Activated CD4-positive, alpha-beta T cell treated with anti-CD3 and anti-CD28 coated beads for 24 hours (primary cell): ENCODE results near the gene ZNF487.
"Not testable (repeated sequence)": the region's sequence is repeated elsewhere in the genome, so short reads cannot be mapped to it uniquely, and the experiment has no call there.

Source experiments
- DNase-seq, 2 donors: peaks; one replicate each; pipeline ENCODE4 v3.0.0-alpha.2; 2020; ENCODE audit warnings: low read depth in 2 of 2

Gene ZNF487

GRCh38 chr10:43437141-43437870 lies 395 bp downstream of the ZNF487 start:
- DNase-seq, result no peak

GRCh38 chr10:43440463-43441134 lies 3.7 kb downstream of the ZNF487 start:
- no peak for DNase-seq

- DNase-seq, result no peak
These were observed 7.4 kb downstream of the ZNF487 start for GRCh38 chr10:43444323-43444722.

DNA sequence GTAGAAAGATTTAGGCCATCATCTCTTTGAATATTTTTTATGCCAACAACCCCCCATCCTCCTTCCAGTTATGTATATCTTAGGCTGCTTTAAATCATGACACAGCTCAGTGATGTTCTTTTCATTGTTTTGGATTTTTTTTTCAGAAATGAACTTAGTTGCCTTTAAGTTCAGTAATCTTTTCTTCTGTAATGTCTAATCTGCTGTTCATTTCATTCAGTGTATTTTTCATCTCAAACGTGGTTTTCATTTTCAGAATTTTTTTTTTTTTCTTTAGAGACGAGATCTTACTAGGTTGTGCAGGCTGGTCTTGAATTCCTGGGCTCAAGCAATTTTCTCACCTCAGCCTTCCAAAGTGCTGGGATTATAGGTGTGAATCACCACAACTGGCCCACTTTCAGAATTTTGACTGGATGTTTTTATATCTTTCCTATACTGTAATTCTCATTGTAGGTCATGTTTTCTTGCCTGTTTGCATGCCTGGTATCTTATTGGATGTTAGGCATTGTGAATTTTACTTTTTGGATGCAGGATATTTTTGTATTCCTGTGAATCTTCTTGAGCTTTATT lies 8.1 kb downstream of the ZNF487 start:
- no peak for DNase-seq

DNA sequence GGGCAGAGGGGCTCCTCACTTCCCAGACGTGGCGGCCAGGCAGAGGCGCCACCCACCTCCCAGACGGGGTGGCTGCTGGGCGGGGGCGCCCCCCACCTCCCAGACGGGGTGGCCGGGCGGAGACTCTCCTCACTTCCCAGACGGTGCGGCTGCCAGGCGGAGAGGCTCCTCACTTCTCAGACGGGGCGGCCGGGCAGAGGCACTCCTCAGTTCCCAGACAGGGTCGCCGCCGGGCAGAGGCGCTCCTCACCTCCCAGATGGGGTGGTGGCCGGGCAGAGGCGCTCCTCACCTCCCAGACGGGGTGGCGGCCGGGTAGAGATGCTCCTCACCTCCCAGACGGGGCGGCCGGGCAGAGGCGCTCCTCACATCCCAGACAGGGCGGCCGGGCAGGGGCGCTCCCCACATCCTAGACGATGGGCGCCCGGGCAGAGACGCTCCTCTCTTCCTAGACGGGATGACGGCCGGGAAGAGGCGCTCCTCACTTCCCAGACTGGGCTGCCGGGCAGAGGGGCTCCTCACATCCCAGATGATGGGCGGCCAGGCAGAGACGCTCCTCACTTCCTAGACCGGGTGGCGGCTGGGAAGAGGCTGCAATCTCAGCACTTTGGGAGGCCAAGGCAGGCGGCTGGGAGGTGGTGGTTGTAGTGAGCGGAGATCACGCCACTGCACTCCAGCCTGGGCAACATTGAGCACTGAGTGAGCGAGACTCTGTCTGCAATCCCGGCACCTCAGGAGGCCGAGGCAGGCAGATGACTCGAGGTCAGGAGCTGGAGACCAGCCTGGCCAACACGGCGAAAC lies 9.5 kb downstream of the ZNF487 start:
- not testable (repeated sequence) for DNase-seq

DNA sequence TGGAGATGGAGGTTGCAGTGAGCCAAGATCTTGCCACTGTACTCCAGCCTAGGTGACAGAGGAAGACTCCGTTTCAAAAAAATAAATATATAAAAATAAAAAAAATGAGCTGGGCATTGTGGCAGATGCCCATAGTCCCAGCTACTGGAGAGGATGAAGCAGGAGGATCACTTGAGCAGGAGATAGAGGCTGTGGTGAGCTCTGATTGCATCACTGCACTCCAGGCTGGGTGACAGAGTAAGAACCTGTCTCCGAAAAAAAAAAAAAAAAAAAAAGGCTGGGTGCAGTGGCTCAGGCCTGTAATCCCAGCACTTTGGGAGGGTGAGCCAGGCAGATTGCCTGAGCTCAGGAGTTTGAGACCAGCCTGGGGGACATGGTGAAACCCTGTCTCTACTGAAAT lies 11.8 kb downstream of the ZNF487 start:
- no peak for DNase-seq

DNA sequence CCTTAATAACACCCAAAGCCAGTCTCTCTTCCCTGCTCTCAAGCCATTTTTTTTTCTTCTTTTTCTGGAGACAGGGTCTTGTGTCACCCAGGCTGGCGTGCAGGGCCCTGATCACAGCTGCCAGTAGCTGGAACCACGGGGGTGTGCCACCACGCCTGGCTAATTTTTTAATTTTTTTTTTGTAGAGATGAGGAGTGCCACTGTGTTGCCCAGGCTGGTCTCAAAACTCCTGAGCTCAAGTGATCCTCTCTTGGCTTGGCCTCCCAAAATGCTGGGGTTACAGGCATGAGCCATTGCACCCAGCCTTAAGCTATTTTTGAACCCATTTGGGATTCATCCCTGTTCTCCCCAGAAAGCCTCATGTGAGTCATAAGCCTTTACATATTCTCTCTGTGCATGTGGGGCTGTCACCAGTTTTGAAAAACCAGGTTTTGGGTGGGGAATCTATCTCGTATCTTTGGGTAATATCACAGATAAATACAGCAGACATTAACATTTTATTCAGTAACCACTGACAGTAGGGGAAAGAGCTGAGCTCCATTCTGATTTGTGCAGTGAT lies 15.5 kb downstream of the ZNF487 start:
- no peak for DNase-seq

- DNase-seq, result no peak
These were observed 16.4 kb downstream of the ZNF487 start for GRCh38 chr10:43453266-43453831.

DNA sequence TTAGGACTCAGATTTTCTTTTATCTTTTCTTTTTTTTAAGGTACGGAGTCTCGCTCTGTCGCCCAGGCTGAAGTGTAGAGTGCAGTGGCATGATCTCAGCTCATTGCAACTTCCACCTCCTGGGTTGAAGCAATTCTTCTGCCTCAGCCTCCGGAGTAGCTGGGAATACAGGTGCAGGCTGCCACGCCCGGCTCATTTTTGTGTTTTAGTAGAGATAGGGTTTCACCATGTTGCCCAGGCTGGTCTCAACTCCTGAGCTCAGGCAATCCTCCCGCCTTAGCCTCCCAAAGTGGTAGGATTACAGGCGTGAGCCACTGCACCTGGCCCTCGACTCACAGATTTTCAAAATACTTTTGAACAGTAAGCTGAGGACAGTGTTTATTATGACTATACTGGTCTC lies 17.1 kb downstream of the ZNF487 start:
- DNase-seq, result not testable (repeated sequence)

- not testable (repeated sequence) for DNase-seq
These were observed 19.6 kb downstream of the ZNF487 start for GRCh38 chr10:43456561-43456960.

GRCh38 chr10:43458227-43458626 lies 21.3 kb downstream of the ZNF487 start:
- no peak for DNase-seq

DNA sequence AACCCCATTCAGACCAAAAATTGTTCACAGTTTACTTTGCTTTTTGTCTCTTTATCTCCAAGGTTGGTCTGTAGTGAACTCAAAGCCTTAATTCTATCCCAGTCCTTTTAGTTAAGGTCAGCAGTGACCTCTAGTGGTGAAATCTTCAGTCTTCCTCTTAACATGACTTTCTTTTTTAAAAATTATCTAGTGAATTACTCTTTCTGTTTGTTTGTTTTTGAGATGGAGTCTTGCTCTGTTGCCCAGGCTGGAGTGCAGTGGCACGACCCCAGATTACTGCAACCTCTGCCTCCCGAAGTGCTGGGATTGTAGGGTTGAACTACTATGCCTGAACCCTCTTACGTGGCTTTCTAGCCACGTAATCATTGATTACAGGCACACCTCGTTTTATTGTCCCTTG lies 25.0 kb downstream of the ZNF487 start:
- peak in 1 of 2 donors; percentile 50 for DNase-seq

GRCh38 chr10:43465086-43465735 lies 28.3 kb downstream of the ZNF487 start:
- DNase-seq, result not testable (repeated sequence)

DNA sequence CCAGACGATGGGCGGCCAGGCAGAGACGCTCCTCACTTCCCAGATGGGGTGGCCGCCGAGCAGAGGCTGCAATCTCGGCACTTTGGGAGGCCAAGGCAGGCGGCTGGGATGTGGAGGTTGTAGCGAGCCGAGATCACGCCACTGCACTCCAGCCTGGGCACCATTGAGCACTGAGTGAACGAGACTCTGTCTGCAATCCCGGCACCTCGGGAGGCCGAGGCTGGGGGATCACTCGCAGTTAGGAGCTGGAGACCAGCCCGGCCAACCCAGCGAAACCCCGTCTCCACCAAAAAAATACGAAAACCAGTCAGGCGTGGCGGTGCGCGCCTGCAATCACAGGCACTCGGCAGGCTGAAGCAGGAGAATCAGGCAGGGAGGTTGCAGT lies 28.8 kb downstream of the ZNF487 start:
- DNase-seq, result not testable (repeated sequence)

GRCh38 chr10:43471146-43471545 lies 34.2 kb downstream of the ZNF487 start:
- no peak for DNase-seq

GRCh38 chr10:43471935-43472720 lies 35.2 kb downstream of the ZNF487 start:
- DNase-seq, result no peak

GRCh38 chr10:43479275-43479674 lies 42.4 kb downstream of the ZNF487 start:
- DNase-seq, result no peak

DNA sequence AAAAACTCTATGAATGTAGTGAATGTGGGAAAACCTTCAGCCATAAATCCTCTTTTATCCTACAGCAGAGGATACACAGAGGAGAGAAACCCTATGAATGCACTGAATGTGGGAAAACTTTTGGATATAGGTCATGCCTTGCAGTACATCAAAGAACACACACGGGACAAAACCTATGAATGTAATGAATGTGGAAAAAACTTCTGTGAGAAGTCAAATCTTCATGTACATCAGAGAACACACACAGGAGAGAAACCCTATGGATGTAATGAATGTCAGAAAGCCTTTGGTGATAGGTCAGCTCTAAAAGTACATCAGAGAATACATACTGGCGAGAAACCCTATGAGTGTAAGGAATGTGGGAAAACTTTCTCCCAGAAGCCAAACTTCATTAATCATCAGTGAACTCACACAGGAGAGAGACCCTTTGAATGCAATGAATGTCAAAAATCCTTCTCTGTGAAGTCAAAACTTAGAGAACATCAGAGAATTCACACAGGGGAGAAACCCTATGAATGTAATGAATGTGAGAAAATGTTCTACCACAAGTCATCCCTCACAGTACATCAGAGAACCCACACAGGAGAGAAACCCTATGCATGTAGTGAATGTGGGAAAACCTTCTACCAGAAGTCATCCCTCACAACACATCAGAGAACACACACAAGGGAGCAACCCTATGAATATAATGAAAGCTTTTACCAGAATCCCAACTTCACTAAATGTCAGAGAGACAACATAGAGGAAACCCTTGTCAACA lies 45.6 kb downstream of the ZNF487 start:
- no peak for DNase-seq

GRCh38 chr10:43491855-43492254 lies 54.9 kb downstream of the ZNF487 start:
- DNase-seq, result no peak

DNA sequence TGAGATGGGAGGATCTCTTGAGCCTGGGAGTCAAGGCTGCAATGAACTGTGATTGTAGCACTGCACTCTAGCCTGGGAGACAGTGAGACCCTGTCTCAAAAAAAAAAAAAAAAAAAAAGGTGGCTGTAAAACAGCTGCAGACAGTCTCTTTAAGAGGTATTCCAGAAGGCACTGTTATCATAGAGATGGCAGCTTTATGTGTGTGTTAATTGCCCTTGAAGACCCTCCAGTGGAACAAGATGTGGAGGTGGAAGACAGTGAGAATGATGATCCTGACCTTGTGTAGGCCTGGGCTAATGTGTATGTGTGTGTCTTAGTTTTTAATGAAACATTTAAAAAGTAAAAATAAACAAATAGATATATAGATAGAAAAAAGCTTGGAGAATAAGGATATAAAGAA lies 66.0 kb downstream of the ZNF487 start:
- no peak for DNase-seq
